HCEC 1CT (cell line): ENCODE measurements around the gene RCSD1.
A peak's percentile ranks its signal among the peaks of the same experiment; 100 is the strongest.

ENCODE experiments used
- DNase-seq: peaks from one replicate; pipeline ENCODE4 v3.0.0-alpha.2; 2017

Gene RCSD1

GRCh38 chr1:167695147-167695546 lies 65.1 kb downstream of the RCSD1 start:
- DNase-seq, result no peak

- DNase-seq, result no peak
Observed at GRCh38 chr1:167695756-167696561, 65.9 kb downstream of the RCSD1 start.

GRCh38 chr1:167697667-167698141 lies 67.7 kb downstream of the RCSD1 start:
- no peak for DNase-seq

- no peak for DNase-seq
Observed at GRCh38 chr1:167698313-167698712, 68.3 kb downstream of the RCSD1 start.

GRCh38 chr1:167701510-167701909 lies 71.5 kb downstream of the RCSD1 start:
- no peak for DNase-seq

GRCh38 chr1:167703557-167703956 lies 73.5 kb downstream of the RCSD1 start:
- DNase-seq, result no peak

- DNase-seq, result no peak
Observed at GRCh38 chr1:167704715-167705114, 74.7 kb downstream of the RCSD1 start.

- DNase-seq, result no peak
Observed at GRCh38 chr1:167705250-167705649, 75.2 kb downstream of the RCSD1 start.

- DNase-seq, result no peak
Observed at GRCh38 chr1:167706363-167706762, 76.3 kb downstream of the RCSD1 start.

- DNase-seq, result no peak
Observed at GRCh38 chr1:167706931-167707877, 77.2 kb downstream of the RCSD1 start.

GRCh38 chr1:167707942-167708341 lies 77.9 kb downstream of the RCSD1 start:
- DNase-seq, result no peak

- no peak for DNase-seq
Observed at GRCh38 chr1:167708940-167709389, 78.9 kb downstream of the RCSD1 start.

GRCh38 chr1:167710836-167711235 lies 80.8 kb downstream of the RCSD1 start:
- DNase-seq, result no peak

GRCh38 chr1:167711797-167712196 lies 81.8 kb downstream of the RCSD1 start:
- DNase-seq, result no peak

GRCh38 chr1:167713330-167714081 lies 83.5 kb downstream of the RCSD1 start:
- DNase-seq, result no peak

- peak; percentile 82 for DNase-seq
Observed at GRCh38 chr1:167714098-167714438, 84.0 kb downstream of the RCSD1 start.

GRCh38 chr1:167714439-167715156 lies 84.6 kb downstream of the RCSD1 start:
- peak; percentile 70 for DNase-seq

GRCh38 chr1:167715157-167715999 lies 85.3 kb downstream of the RCSD1 start:
- peak; percentile 76 for DNase-seq

GRCh38 chr1:167716000-167716271 lies 85.9 kb downstream of the RCSD1 start:
- no peak for DNase-seq

GRCh38 chr1:167717351-167717750 lies 87.3 kb downstream of the RCSD1 start:
- no peak for DNase-seq

GRCh38 chr1:167718914-167719691 lies 89.1 kb downstream of the RCSD1 start:
- no peak for DNase-seq
